ENCODE results near the gene CEP70. TPM values are rescaled to one million over a fixed set of nuclear protein-coding genes. Genes with fewer than 3 reads are reported as not detected.

The CEP70 gene
- total and polyA plus RNA-seq, 2 of the 13 experiments (the other 11 are each of a cell fraction or from before 2014, with no cell fraction given) = 4.0 to 22.3 TPM

DNA sequence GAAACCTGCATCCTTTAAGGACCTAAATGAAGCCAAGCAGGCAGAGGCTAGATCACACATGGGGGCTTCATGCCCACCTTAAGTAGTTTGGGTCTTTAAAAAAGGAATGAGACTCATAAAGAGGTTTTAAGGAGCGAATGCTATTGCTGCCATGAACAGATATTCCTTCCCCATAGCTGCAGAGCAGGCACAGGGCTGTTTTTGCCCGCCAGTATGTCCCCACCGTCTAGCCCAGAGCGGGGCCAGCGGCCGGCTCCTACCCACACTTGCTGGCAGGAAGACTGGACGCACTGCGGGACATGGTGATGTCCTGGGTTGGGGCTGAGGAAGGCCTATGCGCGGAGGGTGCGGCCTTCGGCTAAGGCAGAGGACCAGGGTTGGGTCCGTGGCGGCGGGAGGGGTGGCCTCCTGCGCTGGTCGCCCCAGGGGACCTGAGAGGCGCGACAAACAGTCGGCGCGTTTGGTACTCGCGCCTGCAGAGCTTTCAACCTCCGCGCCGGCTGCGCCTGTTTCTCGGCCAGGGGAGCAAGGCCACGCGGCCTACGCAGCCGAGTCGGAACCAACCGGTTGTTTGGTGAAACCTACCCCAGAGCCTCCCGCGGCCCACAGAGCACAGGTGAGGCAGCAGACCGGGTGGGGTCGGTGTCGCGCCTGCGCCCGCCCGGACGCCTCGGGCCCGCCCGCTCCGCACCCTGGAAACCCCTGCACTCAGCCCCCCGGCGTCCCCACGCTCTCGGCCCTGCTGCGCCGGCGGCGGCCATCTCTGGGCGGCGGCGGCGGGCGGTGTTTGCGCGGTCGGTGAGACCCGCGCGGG lies 14.5 kb upstream of the CEP70 start, which contains the start of gene FAIM (continued):
- TF ChIP-seq, protein P1, sequence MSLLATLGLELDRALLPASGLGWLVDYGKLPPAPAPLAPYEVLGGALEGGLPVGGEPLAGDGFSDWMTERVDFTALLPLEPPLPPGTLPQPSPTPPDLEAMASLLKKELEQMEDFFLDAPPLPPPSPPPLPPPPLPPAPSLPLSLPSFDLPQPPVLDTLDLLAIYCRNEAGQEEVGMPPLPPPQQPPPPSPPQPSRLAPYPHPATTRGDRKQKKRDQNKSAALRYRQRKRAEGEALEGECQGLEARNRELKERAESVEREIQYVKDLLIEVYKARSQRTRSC (CRISPR knock-in tag; IDR thresholded peaks at IDR 0.05; ENCODE audit: low read depth) = no peak; the same call in 1 of the 2 replicates
- TF ChIP-seq, protein P2, sequence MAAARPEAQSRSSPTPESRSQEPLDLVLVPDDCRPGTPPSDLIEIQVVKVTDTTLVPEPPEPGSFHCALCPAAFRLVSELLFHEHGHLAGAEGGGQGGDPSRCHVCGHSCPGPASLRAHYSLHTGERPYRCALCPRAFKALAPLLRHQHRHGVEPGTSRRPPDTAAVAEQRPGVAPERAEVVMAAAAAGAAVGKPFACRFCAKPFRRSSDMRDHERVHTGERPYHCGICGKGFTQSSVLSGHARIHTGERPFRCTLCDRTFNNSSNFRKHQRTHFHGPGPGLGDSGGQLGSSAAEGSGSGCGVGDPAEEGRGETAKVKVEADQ (CRISPR knock-in tag; IDR thresholded peaks at IDR 0.05; ENCODE audit: borderline replicate concordance) = peak; percentile 30; the same call in 1 of the 2 replicates
- no peak for TF ChIP-seq CBX1 (IDR thresholded peaks at IDR 0.05; ENCODE audit: low read depth)
- no peak for TF ChIP-seq ZSCAN25 (CRISPR knock-in tag; IDR thresholded peaks at IDR 0.05)
- no peak for TF ChIP-seq NPAS2 (CRISPR knock-in tag; IDR thresholded peaks at IDR 0.05; ENCODE audit: borderline replicate concordance)
- TF ChIP-seq ZSCAN30 (CRISPR knock-in tag; IDR thresholded peaks at IDR 0.05) = no peak
- TF ChIP-seq, protein P3, sequence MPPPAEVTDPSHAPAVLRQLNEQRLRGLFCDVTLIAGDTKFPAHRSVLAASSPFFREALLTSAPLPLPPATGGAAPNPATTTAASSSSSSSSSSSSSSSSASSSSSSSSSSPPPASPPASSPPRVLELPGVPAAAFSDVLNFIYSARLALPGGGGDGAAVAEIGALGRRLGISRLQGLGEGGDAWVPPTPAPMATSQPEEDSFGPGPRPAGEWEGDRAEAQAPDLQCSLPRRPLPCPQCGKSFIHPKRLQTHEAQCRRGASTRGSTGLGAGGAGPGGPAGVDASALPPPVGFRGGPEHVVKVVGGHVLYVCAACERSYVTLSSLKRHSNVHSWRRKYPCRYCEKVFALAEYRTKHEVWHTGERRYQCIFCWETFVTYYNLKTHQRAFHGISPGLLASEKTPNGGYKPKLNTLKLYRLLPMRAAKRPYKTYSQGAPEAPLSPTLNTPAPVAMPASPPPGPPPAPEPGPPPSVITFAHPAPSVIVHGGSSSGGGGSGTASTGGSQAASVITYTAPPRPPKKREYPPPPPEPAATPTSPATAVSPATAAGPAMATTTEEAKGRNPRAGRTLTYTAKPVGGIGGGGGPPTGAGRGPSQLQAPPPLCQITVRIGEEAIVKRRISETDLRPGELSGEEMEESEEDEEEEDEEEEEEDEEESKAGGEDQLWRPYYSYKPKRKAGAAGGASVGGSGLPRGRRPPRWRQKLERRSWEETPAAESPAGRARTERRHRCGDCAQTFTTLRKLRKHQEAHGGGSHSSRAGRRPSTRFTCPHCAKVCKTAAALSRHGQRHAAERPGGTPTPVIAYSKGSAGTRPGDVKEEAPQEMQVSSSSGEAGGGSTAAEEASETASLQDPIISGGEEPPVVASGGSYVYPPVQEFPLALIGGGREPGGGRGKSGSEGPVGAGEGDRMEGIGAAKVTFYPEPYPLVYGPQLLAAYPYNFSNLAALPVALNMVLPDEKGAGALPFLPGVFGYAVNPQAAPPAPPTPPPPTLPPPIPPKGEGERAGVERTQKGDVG (CRISPR knock-in tag; IDR thresholded peaks at IDR 0.05; ENCODE audit: borderline replicate concordance) = no peak
- no peak for TF ChIP-seq PCBP2 (optimal IDR thresholded peaks at IDR 0.05; ENCODE audit: low read depth, low read length, poor library complexity, severe bottlenecking)
- TF ChIP-seq ZNF292 (CRISPR knock-in tag; IDR thresholded peaks at IDR 0.05; ENCODE audit: borderline replicate concordance, low read depth) = no peak
- no peak for TF ChIP-seq MEIS1 (CRISPR knock-in tag; IDR thresholded peaks at IDR 0.05; ENCODE audit: borderline replicate concordance)
- no peak for TF ChIP-seq MATR3 (CRISPR knock-in tag; IDR thresholded peaks at IDR 0.05)
- TF ChIP-seq CREB1 (IDR thresholded peaks at IDR 0.05) = no peak
- no peak for TF ChIP-seq CREB1 (CRISPR knock-in tag; IDR thresholded peaks at IDR 0.05)
- 0 out of 2 replicates have a peak, but pooled peaks have one; percentile 28 for TF ChIP-seq AKAP8 (CRISPR knock-in tag; IDR thresholded peaks at IDR 0.05)
- TF ChIP-seq, protein P4, sequence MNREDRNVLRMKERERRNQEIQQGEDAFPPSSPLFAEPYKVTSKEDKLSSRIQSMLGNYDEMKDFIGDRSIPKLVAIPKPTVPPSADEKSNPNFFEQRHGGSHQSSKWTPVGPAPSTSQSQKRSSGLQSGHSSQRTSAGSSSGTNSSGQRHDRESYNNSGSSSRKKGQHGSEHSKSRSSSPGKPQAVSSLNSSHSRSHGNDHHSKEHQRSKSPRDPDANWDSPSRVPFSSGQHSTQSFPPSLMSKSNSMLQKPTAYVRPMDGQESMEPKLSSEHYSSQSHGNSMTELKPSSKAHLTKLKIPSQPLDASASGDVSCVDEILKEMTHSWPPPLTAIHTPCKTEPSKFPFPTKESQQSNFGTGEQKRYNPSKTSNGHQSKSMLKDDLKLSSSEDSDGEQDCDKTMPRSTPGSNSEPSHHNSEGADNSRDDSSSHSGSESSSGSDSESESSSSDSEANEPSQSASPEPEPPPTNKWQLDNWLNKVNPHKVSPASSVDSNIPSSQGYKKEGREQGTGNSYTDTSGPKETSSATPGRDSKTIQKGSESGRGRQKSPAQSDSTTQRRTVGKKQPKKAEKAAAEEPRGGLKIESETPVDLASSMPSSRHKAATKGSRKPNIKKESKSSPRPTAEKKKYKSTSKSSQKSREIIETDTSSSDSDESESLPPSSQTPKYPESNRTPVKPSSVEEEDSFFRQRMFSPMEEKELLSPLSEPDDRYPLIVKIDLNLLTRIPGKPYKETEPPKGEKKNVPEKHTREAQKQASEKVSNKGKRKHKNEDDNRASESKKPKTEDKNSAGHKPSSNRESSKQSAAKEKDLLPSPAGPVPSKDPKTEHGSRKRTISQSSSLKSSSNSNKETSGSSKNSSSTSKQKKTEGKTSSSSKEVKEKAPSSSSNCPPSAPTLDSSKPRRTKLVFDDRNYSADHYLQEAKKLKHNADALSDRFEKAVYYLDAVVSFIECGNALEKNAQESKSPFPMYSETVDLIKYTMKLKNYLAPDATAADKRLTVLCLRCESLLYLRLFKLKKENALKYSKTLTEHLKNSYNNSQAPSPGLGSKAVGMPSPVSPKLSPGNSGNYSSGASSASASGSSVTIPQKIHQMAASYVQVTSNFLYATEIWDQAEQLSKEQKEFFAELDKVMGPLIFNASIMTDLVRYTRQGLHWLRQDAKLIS (CRISPR knock-in tag; IDR thresholded peaks at IDR 0.05) = no peak
- peak; percentile 86 for TF ChIP-seq ZNF543 (CRISPR knock-in tag; IDR thresholded peaks at IDR 0.05)
- TF ChIP-seq SMARCE1 (IDR thresholded peaks at IDR 0.05; ENCODE audit: borderline replicate concordance) = no peak
- no peak; the same call in 1 of the 2 replicates for TF ChIP-seq ZNF839 (CRISPR knock-in tag; IDR thresholded peaks at IDR 0.05; ENCODE audit: borderline replicate concordance)
- TF ChIP-seq, protein P5, sequence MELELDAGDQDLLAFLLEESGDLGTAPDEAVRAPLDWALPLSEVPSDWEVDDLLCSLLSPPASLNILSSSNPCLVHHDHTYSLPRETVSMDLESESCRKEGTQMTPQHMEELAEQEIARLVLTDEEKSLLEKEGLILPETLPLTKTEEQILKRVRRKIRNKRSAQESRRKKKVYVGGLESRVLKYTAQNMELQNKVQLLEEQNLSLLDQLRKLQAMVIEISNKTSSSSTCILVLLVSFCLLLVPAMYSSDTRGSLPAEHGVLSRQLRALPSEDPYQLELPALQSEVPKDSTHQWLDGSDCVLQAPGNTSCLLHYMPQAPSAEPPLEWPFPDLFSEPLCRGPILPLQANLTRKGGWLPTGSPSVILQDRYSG (CRISPR knock-in tag; IDR thresholded peaks at IDR 0.05) = no peak
